Amniotic epithelial cell (primary cell): ENCODE results near the gene TAPBP.
"Not testable (repeated sequence)": the region's sequence is repeated elsewhere in the genome, so short reads cannot be mapped to it uniquely, and the experiment has no call there.

Source experiments
- DNase-seq: peaks from one replicate; pipeline ENCODE4 v3.0.0-alpha.2; 2010; ENCODE audit warnings: low read depth

The TAPBP gene

GRCh38 chr6:33296797-33297405, 17.0 kb downstream of the TAPBP start:
- no peak for DNase-seq

GRCh38 chr6:33295621-33296369, 18.1 kb downstream of the TAPBP start:
- DNase-seq = no peak

- DNase-seq = no peak
These were observed 19.6 kb downstream of the TAPBP start for GRCh38 chr6:33294086-33294823.

GRCh38 chr6:33292996-33293682, 20.7 kb downstream of the TAPBP start:
- no peak for DNase-seq

GRCh38 chr6:33290459-33290858, 23.4 kb downstream of the TAPBP start:
- no peak for DNase-seq

- peak; percentile 33 for DNase-seq
These were observed 24.0 kb downstream of the TAPBP start for GRCh38 chr6:33289784-33290315.

- peak; percentile 88 for DNase-seq
These were observed 24.7 kb downstream of the TAPBP start, which contains the start of the genes PFDN6 and WDR46 for GRCh38 chr6:33288921-33289783. TSS of gene PFDN6 (plus strand) at chr6:33289601. CDS start at chr6:33289857, 256 bp downstream. TSS of gene WDR46 (minus strand) at chr6:33289239. CDS start at chr6:33289170, 69 bp downstream.

GRCh38 chr6:33288141-33288920, 25.5 kb downstream of the TAPBP start:
- no peak for DNase-seq

GRCh38 chr6:33286946-33287914, 26.6 kb downstream of the TAPBP start:
- DNase-seq = no peak

GRCh38 chr6:33285214-33285613, 28.7 kb downstream of the TAPBP start:
- DNase-seq = not testable (repeated sequence)

- no peak for DNase-seq
These were observed 33.3 kb downstream of the TAPBP start for GRCh38 chr6:33280539-33280938.

GRCh38 chr6:33279971-33280511, 33.8 kb downstream of the TAPBP start:
- peak; percentile 58 for DNase-seq

GRCh38 chr6:33279257-33279695, 34.6 kb downstream of the TAPBP start:
- no peak for DNase-seq

- no peak for DNase-seq
These were observed 35.1 kb downstream of the TAPBP start for GRCh38 chr6:33278810-33279209.

- no peak for DNase-seq
These were observed 35.5 kb downstream of the TAPBP start for GRCh38 chr6:33278392-33278741.

- no peak for DNase-seq
These were observed 36.1 kb downstream of the TAPBP start for GRCh38 chr6:33277663-33278391.

GRCh38 chr6:33276864-33277662, 36.8 kb downstream of the TAPBP start, which contains the start of gene B3GALT4:
TSS of gene B3GALT4 (plus strand) at chr6:33277123. CDS start at chr6:33277420, 297 bp downstream.
- DNase-seq = peak; percentile 71
